ENCODE measurements around the gene USH2A. TPM values are rescaled to one million over a fixed set of nuclear protein-coding genes. Genes with fewer than 3 reads are reported as not detected.

Gene USH2A
- total RNA-seq, 1 experiment from 2014 or later: not detected

DNA sequence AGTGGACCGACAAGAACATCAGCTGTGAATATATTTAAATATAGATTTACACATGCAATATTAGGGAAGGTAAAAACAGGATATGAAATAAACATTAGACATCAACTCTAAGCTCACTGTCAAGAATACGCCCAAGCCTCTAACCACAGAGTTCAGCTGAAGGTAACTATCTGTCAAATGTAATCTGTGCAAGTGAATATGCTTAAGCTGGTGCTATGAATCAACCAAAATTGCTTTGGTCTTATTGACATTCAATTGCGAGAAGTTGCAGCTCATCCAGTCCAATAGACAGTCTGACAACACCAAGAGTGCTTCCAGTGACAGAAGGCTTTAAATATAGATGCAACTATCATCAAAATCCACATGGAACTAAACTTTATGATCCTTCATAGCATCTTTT is 32.3 kb downstream of the USH2A start:
- CTCF ChIA-PET: no interaction called here
- Histone ChIP-seq H3K27ac (ENCODE audit: low read depth, low read length, poor library complexity, severe bottlenecking) (no peak overlapping the region), H3K4me1 (ENCODE audit: insufficient read depth, low read length, poor library complexity, severe bottlenecking) (no peaks in the 10 kb centered on the region), H3K4me3 (ENCODE audit: low read depth, low read length, poor library complexity, severe bottlenecking) (no peak overlapping the region), H3K27me3 (replicated peaks; ENCODE audit: insufficient read depth, low read depth, low read length, poor library complexity) (peaks cover 46% of the 10 kb centered on the region), H3K9me3 (ENCODE audit: low read depth, low read length, poor library complexity, severe bottlenecking) (no peaks in the 10 kb centered on the region), H3K36me3 (ENCODE audit: insufficient read depth, low read length, poor library complexity, severe bottlenecking) (no peaks in the 10 kb centered on the region)
- intact Hi-C loops (cut with micrococcal nuclease; ENCODE audit: unreplicated experiment): no loop called here
- DNase-seq (ENCODE audit: low spot score): no peak
- POLR2A ChIA-PET (ENCODE audit: low non-redundant PET): no interaction called here
- BruUV-seq (replicated peaks): no TSS peak
- no peak for TF ChIP-seq EZH2 (IDR thresholded peaks at IDR 0.05; ENCODE audit: borderline replicate concordance, low read depth, low read length, poor library complexity, severe bottlenecking)
- TF ChIP-seq, protein P1, sequence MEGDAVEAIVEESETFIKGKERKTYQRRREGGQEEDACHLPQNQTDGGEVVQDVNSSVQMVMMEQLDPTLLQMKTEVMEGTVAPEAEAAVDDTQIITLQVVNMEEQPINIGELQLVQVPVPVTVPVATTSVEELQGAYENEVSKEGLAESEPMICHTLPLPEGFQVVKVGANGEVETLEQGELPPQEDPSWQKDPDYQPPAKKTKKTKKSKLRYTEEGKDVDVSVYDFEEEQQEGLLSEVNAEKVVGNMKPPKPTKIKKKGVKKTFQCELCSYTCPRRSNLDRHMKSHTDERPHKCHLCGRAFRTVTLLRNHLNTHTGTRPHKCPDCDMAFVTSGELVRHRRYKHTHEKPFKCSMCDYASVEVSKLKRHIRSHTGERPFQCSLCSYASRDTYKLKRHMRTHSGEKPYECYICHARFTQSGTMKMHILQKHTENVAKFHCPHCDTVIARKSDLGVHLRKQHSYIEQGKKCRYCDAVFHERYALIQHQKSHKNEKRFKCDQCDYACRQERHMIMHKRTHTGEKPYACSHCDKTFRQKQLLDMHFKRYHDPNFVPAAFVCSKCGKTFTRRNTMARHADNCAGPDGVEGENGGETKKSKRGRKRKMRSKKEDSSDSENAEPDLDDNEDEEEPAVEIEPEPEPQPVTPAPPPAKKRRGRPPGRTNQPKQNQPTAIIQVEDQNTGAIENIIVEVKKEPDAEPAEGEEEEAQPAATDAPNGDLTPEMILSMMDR (conservative IDR thresholded peaks at IDR 0.05; ENCODE audit: low read depth, low read length): no peak

DNA sequence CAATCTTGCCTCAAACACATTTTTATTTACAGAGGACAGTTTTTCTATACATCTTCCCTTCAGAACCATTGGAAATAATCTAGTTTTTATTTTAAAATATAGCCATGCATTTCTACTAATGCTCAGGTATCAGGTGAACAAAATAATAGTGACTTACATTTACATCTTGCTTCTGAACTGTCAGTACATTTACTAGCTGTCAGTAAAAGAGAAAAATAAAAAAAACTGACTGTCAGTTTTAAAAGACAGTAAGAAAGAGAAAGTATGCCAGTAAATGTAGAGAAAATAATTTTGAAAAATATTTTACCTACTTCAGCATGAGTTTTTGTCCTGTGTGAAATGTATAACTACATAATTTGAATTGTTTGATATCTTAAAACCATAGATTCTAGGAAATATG is 33.5 kb downstream of the USH2A start:
- CTCF ChIA-PET: no interaction called here

DNA sequence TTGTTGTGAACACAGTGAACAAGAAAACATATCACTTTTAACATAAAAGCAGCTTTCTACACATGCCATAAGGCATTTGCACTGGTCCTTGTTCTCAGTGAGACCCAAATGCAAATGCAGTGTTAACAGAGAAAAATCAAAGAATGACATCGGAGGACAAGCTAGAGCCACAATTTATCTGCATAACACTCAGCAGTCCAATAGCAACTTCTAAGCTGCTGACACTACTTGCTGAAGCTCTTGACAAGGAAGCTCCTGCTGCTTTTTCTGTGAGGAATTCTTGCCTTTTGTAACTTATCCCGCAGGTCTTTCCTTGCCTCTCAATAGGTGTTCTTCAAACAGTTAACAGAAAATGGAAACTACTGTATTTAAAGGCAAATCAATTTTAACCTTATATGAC is 34.7 kb downstream of the USH2A start:
- intact Hi-C loops (cut with micrococcal nuclease; ENCODE audit: unreplicated experiment): no loop called here
- POLR2A ChIA-PET (ENCODE audit: low non-redundant PET): no interaction called here
- Histone ChIP-seq H3K27me3 (replicated peaks; ENCODE audit: insufficient read depth, low read depth, low read length, poor library complexity) (peaks cover 63% of the 10 kb centered on the region), H3K4me1 (ENCODE audit: insufficient read depth, low read length, poor library complexity, severe bottlenecking) (no peaks in the 10 kb centered on the region), H3K36me3 (ENCODE audit: insufficient read depth, low read length, poor library complexity, severe bottlenecking) (no peaks in the 10 kb centered on the region), H3K9me3 (ENCODE audit: low read depth, low read length, poor library complexity, severe bottlenecking) (no peaks in the 10 kb centered on the region), H3K27ac (ENCODE audit: low read depth, low read length, poor library complexity, severe bottlenecking) (no peak overlapping the region), H3K4me3 (ENCODE audit: low read depth, low read length, poor library complexity, severe bottlenecking) (no peak overlapping the region)
- CTCF ChIA-PET: no interaction called here
- no TSS peak for BruUV-seq (replicated peaks)
- DNase-seq (ENCODE audit: low spot score): peak; percentile 1
- TF ChIP-seq EZH2 (IDR thresholded peaks at IDR 0.05; ENCODE audit: borderline replicate concordance, low read depth, low read length, poor library complexity, severe bottlenecking): no peak
- TF ChIP-seq, protein P1 (conservative IDR thresholded peaks at IDR 0.05; ENCODE audit: low read depth, low read length): no peak

More for the DNA sequence above, 33.5 kb downstream of the USH2A start:
- POLR2A ChIA-PET (ENCODE audit: low non-redundant PET): no interaction called here
- no peak overlapping the region for H3K4me3 ChIP-seq (ENCODE audit: low read depth, low read length, poor library complexity, severe bottlenecking)
- H3K27ac ChIP-seq (ENCODE audit: low read depth, low read length, poor library complexity, severe bottlenecking): no peak overlapping the region
- peaks cover 56% of the 10 kb centered on the region for H3K27me3 ChIP-seq (replicated peaks; ENCODE audit: insufficient read depth, low read depth, low read length, poor library complexity)
- DNase-seq (ENCODE audit: low spot score): no peak
- H3K4me1 ChIP-seq (ENCODE audit: insufficient read depth, low read length, poor library complexity, severe bottlenecking): no peaks in the 10 kb centered on the region
- H3K9me3 ChIP-seq (ENCODE audit: low read depth, low read length, poor library complexity, severe bottlenecking): no peaks in the 10 kb centered on the region
- no peaks in the 10 kb centered on the region for H3K36me3 ChIP-seq (ENCODE audit: insufficient read depth, low read length, poor library complexity, severe bottlenecking)
- TF ChIP-seq EZH2 (IDR thresholded peaks at IDR 0.05; ENCODE audit: borderline replicate concordance, low read depth, low read length, poor library complexity, severe bottlenecking): no peak
- TF ChIP-seq, protein P1 (conservative IDR thresholded peaks at IDR 0.05; ENCODE audit: low read depth, low read length): no peak
- intact Hi-C loops (cut with micrococcal nuclease; ENCODE audit: unreplicated experiment): no loop called here
- no TSS peak for BruUV-seq (replicated peaks)

All from A673 (cell line).